Bronchial epithelial cell (primary cell): Measurements from ENCODE around the gene CNIH2. TPM values are rescaled to one million over a fixed set of nuclear protein-coding genes. Genes with fewer than 3 reads are reported as not detected.
A peak's percentile ranks its signal among the peaks of the same experiment; 100 is the strongest.

Source experiments
- DNase-seq: peaks from one replicate; pipeline ENCODE4 v3.0.0-alpha.2; 2010; ENCODE audit warnings: low read depth
- FAIRE-seq: peaks from 2 replicates; lab custom pipeline; 2011; peaks lifted over from hg19 to GRCh38; lab: Jason Lieb, UNC
- H3K27me3 ChIP-seq: 2 replicates; pipeline ENCODE4 v1.5.1; 2011; ENCODE audit warnings: low read length; ENCODE audit not compliant: control insufficient read depth, insufficient read depth
- H3K36me3 ChIP-seq: 2 replicates; pipeline ENCODE4 v1.5.1; 2011; ENCODE audit warnings: low read length; ENCODE audit not compliant: control insufficient read depth, insufficient read depth
- H3K4me3 ChIP-seq: 2 replicates; pipeline ENCODE4 v1.5.1; 2011; ENCODE audit warnings: mild to moderate bottlenecking, low read depth, low read length, control low read depth
- total RNA-seq: library from RNA; depleted of rRNA; stranded (reverse); fragments of >200 nt; gene quantifications from 2 replicates; pipeline ENCODE4 v1.2.1, GENCODE V29; 2014
- TF ChIP-seq, protein P1 (sequence below): IDR thresholded peaks from 2 replicates; pipeline ENCODE4 v1.5.1; 2011; ENCODE audit warnings: mild to moderate bottlenecking, moderate library complexity, low read length, control low read depth, inconsistent platforms; ENCODE audit not compliant: insufficient read depth, severe bottlenecking

The CNIH2 gene
- total RNA-seq, 1 donor from 2014 or later: not detected

DNA sequence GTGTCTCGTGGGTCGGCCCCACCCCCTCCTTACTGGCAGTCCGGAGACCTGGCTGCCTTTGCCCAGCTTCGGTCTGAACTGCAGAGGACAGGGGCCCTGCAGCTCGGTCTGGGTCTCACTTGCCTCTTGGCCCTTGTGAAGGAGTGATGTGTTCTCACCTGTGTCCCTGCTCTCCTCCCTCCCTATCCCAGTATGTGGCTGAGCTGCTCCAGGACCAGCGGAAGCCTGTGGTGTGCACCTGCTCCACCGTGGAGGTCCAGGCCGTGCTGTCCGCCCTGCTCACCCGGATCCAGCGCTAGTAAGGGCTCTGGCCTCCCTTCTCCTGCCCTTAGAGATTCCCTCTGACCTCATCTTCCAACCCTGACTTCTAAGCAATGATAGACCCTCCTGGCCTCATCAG, 45.2 kb upstream of the CNIH2 start:
- Histone ChIP-seq H3K36me3 (peaks cover 26% of the 10 kb centered on the region), H3K4me3 (no peak overlapping the region), H3K27me3 (no peaks in the 10 kb centered on the region)
- DNase-seq (no peak), FAIRE-seq (no peak)
- TF ChIP-seq, protein P1, sequence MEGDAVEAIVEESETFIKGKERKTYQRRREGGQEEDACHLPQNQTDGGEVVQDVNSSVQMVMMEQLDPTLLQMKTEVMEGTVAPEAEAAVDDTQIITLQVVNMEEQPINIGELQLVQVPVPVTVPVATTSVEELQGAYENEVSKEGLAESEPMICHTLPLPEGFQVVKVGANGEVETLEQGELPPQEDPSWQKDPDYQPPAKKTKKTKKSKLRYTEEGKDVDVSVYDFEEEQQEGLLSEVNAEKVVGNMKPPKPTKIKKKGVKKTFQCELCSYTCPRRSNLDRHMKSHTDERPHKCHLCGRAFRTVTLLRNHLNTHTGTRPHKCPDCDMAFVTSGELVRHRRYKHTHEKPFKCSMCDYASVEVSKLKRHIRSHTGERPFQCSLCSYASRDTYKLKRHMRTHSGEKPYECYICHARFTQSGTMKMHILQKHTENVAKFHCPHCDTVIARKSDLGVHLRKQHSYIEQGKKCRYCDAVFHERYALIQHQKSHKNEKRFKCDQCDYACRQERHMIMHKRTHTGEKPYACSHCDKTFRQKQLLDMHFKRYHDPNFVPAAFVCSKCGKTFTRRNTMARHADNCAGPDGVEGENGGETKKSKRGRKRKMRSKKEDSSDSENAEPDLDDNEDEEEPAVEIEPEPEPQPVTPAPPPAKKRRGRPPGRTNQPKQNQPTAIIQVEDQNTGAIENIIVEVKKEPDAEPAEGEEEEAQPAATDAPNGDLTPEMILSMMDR: no peak

DNA sequence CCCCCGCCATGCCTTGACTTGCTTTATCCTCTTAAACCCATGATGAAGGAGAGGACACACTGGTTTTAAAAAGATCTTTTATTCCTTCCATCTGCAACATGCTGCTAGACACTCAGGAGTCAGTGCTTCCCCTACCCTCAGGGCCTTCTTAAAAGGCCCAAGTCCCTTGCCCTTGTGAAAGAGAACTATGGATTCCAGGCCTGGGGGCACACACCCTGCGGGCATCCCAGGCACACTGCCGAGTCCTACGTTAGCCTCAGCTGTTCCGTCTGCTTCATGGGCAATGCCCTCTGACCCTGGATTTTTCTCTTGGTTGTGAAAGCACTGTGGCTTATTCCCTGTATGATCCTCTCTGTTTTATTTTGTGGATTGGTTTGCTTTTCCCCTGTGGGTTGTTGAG, 44.7 kb upstream of the CNIH2 start:
- Histone ChIP-seq H3K27me3 (no peaks in the 10 kb centered on the region), H3K4me3 (no peak overlapping the region), H3K36me3 (peaks cover 27% of the 10 kb centered on the region)
- no peak for DNase-seq
- no peak for FAIRE-seq
- TF ChIP-seq, protein P1: no peak

DNA sequence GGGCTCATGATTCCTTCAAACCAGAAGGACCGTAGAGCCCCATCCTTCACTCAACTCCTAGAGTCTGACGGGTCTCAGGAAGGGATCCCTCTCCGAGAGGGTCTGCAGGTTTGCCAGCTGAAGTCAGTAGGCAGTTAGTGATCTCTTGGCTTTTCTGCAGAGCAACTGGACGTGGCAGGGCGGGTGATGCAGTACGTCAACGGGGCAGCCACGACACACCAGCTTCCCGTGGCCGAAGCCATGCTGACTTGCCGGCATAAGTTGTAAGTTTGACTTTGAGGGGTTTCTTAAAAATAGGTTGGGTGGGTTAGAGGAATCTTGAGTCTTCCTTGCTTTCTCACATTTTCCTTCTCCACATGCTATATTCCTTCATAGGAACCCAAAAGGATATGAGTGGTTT, 42.8 kb upstream of the CNIH2 start:
- no peak for FAIRE-seq
- Histone ChIP-seq H3K27me3 (no peaks in the 10 kb centered on the region), H3K4me3 (no peak overlapping the region), H3K36me3 (peaks cover 34% of the 10 kb centered on the region)
- no peak for DNase-seq
- TF ChIP-seq, protein P1: no peak

DNA sequence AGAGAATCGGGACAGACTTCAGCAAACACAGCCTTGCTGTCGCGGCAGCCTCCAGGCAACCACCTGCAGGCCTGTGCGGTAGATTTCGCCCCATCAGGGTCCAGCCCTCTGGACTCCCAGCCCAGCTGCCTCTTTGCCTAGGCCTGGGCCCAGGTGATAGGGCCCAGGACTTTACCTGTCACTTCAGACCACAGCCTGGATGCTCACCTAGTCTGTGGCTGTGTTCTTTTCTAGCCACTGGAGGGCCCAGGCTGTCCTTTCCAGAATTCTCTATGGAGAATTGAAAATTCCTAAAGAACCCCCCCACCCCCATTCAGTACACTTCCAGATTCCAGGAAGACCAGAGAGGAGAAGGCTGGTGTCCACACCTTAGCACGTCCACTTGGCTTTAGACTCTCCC, 40.1 kb upstream of the CNIH2 start:
- FAIRE-seq: no peak
- Histone ChIP-seq H3K27me3 (no peaks in the 10 kb centered on the region), H3K4me3 (no peak overlapping the region), H3K36me3 (peaks cover 36% of the 10 kb centered on the region)
- DNase-seq: no peak
- TF ChIP-seq, protein P1: no peak

DNA sequence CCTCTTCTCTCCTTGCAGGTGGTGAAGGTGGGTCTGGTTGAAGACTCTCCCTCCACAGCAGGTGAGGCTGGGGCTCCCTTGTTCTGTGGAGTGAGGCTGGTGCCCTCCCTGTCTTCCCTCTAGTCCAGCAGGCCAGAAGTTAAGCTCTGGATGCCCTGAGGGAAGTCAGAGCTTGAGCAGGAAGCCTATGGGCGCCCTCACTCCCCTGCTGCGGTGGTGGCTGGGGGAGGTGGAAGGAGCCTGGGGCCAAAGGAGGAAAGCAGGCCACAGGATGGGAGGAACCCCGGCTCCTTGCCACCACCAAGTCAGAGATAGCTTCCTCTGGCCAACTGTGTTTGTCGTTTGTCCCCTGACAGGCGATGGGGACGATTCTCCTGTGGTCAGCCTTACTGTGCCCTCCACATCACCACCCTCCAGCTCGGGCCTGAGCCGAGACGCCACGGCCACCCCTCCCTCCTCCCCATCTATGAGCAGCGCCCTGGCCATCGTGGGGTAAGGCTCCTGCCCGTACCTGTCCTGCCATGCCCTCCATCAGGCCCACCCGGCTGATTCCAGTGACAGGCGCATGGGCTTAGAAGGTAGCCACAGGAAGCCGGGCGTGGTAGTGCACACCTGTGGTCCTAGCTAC, 39.1 kb upstream of the CNIH2 start:
- Histone ChIP-seq H3K36me3 (peaks cover 34% of the 10 kb centered on the region), H3K27me3 (no peaks in the 10 kb centered on the region), H3K4me3 (no peak overlapping the region)
- FAIRE-seq (peak; percentile 79), DNase-seq (no peak)
- TF ChIP-seq, protein P1: no peak

DNA sequence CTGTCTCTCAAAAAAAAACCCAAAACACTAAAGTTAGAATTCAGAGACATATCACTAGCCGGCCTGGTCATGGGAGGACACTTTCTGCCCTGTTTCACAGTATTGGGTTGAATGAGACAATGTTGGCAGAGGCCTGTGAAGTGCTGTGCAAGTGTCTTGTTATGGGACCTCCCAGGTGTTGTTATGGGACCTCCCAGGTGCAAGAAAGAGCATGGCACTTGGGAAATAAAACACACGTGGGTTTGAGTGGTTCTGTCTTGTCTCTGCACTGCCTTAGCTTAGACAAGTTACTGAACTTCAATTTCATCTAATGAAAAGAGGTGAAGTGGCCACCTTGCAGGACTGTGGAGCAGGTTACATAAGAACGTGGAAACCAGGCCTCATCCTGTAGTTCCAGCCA, 38.5 kb upstream of the CNIH2 start:
- Histone ChIP-seq H3K4me3 (no peak overlapping the region), H3K27me3 (no peaks in the 10 kb centered on the region), H3K36me3 (peaks cover 32% of the 10 kb centered on the region)
- TF ChIP-seq, protein P1: no peak
- DNase-seq (no peak), FAIRE-seq (peak; percentile 77)
